ENCODE data around the gene SPOUT1. TPM values are rescaled to one million over a fixed set of nuclear protein-coding genes. Genes with fewer than 3 reads are reported as not detected.
"Not testable (repeated sequence)": the region's sequence is repeated elsewhere in the genome, so short reads cannot be mapped to it uniquely, and the experiment has no call there.

The SPOUT1 gene
- total RNA-seq, 2 donors from 2014 or later, result 23.3 to 24.8 TPM

DNA sequence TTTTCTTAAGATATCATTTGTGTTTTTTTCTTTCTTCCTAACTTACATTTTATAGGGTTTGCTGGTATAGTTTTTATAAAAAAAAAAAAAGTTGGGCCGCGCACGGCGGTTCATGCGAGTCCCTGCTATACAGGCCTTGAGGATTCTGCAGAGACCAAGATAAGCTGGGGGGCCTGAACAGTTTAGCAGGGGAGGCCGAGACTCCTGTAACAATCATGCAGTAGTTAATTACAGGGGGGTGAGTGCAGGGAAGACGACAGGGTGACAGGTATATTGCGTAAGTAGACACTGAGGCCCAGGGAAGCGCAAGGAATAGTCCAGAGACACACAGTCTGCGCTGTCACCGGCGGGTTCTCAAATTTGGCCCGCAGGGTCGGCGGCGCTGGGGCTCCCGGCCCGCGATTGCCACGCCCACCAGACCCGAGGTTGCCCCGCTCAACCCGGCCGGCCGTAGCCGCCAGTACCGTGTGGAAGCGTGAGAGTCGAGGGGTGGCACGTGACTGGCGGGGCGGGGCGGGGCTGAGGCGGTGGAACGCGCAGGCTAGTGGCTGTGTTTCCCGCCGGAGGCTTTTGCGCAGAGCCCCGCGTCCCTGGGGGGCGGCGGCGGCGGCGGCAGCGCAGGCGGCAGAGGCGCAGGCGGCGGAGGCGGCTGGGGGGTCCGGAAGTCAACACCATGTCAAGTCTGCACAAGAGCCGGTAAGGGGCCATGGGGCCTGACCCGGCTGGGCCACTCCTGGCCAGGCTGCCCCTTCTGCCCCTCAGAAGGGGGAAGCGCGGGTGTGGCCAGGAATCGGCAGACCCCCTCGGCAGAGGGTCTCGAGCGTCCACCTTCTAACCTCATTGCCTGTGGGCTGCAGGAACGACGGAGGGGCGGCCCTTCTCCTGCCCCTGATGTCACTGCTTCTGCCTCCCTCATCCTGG, 42.7 kb downstream of the SPOUT1 start, which contains the start of gene TBC1D13:
Gene TBC1D13, plus strand, starts transcription at position 573 of the 921 bp plus-strand sequence. Its CDS starts 101 bp downstream, at position 674.
- peak; percentile 95 for DNase-seq (ENCODE audit: low spot score)
- intact Hi-C loops (cut with DNase I), result no loop called here

GRCh38 chr9:128785427-128785826, 44.2 kb downstream of the SPOUT1 start:
- intact Hi-C loops (cut with DNase I), result no loop called here

DNA sequence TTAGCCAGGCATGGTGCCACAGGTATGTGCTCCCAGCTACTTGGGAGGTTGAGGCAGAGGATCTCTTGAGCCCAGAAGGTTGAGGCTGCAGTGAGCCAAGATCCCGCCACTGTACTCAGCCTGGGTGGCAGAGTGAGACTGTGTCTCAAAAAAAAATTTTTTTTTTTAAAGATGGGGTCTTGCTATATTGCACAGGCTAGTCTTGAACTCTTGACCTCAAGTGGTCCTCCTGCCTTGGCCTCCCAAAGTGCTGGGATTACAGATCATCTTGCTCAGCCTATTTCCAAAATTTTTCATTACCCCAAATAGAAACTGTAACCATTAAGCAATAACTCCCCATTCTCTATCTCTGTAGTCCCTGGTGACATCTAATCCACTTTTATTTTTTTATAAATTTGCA, 46.9 kb downstream of the SPOUT1 start:
- no peak for DNase-seq (ENCODE audit: low spot score)
- intact Hi-C loops (cut with DNase I), result no loop called here

More at GRCh38 chr9:128785427-128785826, 44.2 kb downstream of the SPOUT1 start:
- DNase-seq (ENCODE audit: low spot score), result no peak

DNA sequence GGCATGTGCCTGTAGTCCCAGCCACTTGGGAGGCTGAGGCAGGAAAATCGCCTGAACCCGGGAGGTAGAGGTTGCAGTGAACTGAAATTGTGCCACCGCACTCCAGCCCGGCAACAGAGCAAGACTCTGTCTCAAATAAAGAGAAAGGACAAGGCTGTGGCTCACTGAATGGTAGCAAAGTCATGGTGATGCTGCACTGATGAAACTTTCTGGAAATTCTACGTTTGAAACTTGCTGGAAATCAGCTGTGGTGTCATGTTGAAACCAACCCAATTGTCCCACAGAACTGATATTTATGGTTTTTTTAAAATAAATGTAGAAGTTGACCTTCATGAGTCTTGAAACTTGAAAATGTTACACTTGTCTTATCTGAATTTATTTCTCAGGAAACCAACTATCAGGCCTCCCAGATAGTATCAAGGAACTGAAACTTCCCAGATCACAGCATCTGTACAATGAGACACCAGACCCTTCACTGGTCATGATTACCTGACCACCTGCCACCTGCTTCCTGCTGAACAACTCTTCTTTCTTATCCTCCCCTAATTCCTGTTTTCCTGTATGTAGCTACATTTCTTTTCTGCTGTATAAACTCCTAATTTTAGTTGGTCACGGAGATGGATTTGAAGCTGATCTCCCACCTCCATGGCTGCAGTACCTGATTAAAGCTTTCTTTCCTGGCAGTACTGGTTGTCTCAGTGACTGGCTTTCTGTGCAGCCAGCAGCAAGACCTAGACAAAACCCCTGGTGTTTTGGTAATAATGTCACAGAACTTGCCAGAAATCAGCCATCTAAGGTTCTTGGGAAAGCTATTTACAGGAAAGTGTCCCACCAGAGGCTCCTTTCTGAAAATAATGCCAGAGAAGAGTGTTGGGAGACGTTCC, 48.2 kb downstream of the SPOUT1 start:
- no peak for DNase-seq (ENCODE audit: low spot score)
- intact Hi-C loops (cut with DNase I), result no loop called here

DNA sequence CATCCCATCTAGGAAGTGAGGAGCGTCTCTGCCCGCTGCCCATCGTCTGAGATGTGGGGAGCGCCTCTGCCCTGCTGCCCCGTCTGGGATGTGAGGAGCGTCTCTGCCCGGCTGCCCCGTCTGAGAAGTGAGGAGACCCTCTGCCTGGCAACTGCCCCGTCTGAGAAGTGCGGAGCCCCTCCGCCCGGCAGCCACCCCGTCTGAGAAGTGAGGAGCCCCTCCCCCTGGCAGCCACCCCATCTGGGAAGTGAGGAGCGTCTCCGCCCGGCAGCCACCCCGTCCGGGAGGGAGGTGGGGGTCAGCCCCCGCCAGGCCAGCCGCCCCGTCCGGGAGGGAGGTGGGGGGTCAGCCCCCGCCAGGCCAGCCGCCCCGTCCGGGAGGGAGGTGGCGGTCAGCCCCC, 49.5 kb downstream of the SPOUT1 start:
- intact Hi-C loops (cut with DNase I); DNase-seq (ENCODE audit: low spot score): not testable (repeated sequence)

GRCh38 chr9:128774804-128775203, 54.8 kb downstream of the SPOUT1 start:
- intact Hi-C loops (cut with DNase I), result no loop called here

GRCh38 chr9:128773049-128773448, 56.5 kb downstream of the SPOUT1 start:
- no peak for DNase-seq (ENCODE audit: low spot score)
- intact Hi-C loops (cut with DNase I), result no loop called here

More at GRCh38 chr9:128774804-128775203, 54.8 kb downstream of the SPOUT1 start:
- DNase-seq (ENCODE audit: low spot score), result no peak

DNA sequence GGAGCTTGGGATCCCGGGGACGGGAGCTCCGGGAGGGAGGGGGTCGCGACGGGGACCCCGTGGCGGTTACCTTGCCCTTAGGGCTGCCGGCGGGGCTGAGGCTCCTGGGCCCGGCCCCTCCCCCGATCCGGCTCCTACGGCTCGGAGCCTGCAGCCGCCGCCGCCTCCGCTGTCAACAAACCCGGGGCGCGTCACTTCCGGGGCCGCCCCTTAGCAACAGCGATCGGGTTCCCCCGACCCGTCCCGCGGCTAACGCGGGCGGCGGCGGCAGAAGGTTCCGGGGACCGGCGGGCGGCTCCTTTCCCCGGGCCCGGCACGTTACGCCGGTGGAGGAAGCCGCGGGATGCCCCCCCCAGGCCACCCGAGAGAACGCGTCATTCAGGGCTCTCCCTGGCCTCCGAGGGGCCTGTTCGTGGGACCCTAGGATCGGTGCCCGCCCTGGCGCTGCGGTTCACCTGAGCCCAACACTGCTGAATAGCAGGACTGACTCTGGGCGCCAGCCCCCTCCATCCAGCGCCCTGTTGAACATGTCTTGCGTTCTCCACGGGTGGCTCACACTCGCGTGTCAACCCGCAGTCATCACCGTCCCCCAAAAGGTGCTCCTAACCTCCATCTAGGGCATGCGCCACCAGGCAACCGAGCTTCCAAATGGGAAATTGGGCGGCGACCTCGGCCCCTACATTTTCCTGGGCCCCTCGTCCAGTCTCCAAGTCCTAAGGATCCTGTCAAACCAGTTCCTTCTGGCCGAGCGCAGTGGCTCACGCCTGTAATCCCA, 57.7 kb downstream of the SPOUT1 start, which contains the start of gene ZER1:
Gene ZER1, minus strand, starts transcription at position 183 of the 775 bp plus-strand sequence. CDS start 16,362 bp downstream, outside the sequence.
- intact Hi-C loops (cut with DNase I), result no loop called here
- DNase-seq (ENCODE audit: low spot score), result peak; percentile 98

GRCh38 chr9:128771094-128771721, 58.4 kb downstream of the SPOUT1 start:
- intact Hi-C loops (cut with DNase I), result no loop called here
- DNase-seq (ENCODE audit: low spot score), result no peak

DNA sequence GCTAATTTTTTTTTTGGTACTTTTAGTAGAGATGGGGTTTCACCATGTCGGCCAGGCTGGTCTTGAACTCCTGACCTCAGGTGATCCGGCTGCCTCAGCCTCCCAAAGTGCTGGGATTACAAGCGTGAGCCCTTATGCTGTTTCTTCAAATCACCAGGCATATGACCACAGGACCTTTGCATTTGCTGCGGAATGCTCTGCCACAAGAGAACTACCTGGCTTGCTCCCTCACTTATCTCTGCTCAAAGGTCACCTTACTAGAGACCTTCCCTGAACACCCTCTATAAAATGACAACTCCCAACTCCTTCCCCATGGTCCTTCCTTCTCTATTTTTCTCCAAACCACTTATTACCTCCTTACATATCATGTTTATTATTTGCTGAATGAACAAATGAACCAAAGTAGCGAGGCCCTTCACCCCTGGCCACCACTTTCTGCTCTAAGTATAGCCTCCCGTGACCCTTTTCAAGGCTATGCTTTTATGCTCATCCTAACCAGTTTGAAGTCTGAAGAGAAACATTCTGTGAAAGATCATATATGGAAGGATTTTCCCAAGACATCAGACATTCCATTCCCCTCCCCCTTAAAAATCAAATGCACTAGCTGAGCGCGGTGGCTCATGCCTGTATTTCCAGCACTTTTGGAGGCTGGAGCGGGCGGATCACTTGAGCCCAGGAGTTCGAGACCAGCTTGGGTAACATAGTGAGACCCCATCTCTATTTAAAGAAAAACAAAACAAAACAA, 59.1 kb downstream of the SPOUT1 start:
- no peak for DNase-seq (ENCODE audit: low spot score)

More for the DNA sequence above, 59.1 kb downstream of the SPOUT1 start:
- intact Hi-C loops (cut with DNase I), result no loop called here

Other genes with a start within 250 kb of the SPOUT1 start
- 10 to 100 TPM; 18.1 to 19.4 TPM for gene DYNC2I2, start 172.9 kb downstream of the SPOUT1 start, total RNA-seq
- 100 to 1,000 TPM; 189 to 240 TPM for gene SET, start 140.6 kb downstream of the SPOUT1 start, total RNA-seq
- 10 to 100 TPM in 1 of 2 donors, 1 to 10 TPM in 1; 8.8 to 11.4 TPM for gene PKN3, start 127.3 kb downstream of the SPOUT1 start, total RNA-seq
- gene ZDHHC12, start 105.7 kb downstream of the SPOUT1 start, total RNA-seq, result 1 to 10 TPM; 8.3 to 8.6 TPM
- 10 to 100 TPM; 28.1 to 28.9 TPM for gene ZER1, start 57.9 kb downstream of the SPOUT1 start, total RNA-seq
- gene TBC1D13, start 42.5 kb downstream of the SPOUT1 start, total RNA-seq, result 10 to 100 TPM; 19.2 to 21.3 TPM
- gene ENDOG, start 11.3 kb downstream of the SPOUT1 start, total RNA-seq, result 10 to 100 TPM; 15.8 to 16.6 TPM
- 1 to 10 TPM; 5.1 to 5.5 TPM for gene KYAT1, start 52.2 kb upstream of the SPOUT1 start, total RNA-seq
- gene LRRC8A, start 52.3 kb upstream of the SPOUT1 start, total RNA-seq, result 10 to 100 TPM; 49.1 to 58.3 TPM
- gene PHYHD1, start 91.2 kb upstream of the SPOUT1 start, total RNA-seq, result 10 to 100 TPM; 11.4 to 24.8 TPM
- 1 to 10 TPM; 9.0 to 10.0 TPM for gene DOLK, start 117.8 kb upstream of the SPOUT1 start, total RNA-seq
- 10 to 100 TPM; 33.2 to 34.1 TPM for gene NUP188, start 117.9 kb upstream of the SPOUT1 start, total RNA-seq
- 10 to 100 TPM; 64.3 to 68.7 TPM for gene SH3GLB2, start 198.5 kb upstream of the SPOUT1 start, total RNA-seq
- gene MIGA2, start 206.8 kb upstream of the SPOUT1 start, total RNA-seq, result 10 to 100 TPM; 14.8 to 21.1 TPM